ENCODE results near the gene EML4. TPM values are rescaled to one million over a fixed set of nuclear protein-coding genes. Genes with fewer than 3 reads are reported as not detected.

Gene EML4
- total and polyA plus RNA-seq, 2 of the 13 experiments (the other 11 are each of a cell fraction or from before 2014, with no cell fraction given) = 243 to 476 TPM

GRCh38 chr2:42360890-42361727, 192.0 kb downstream of the EML4 start, which contains the start of gene COX7A2L (continued):
- 0 out of 2 replicates have a peak, but pooled peaks have one; percentile 22 for TF ChIP-seq ZBTB21 (CRISPR knock-in tag; IDR thresholded peaks at IDR 0.05)
- TF ChIP-seq ZNF570 (CRISPR knock-in tag; IDR thresholded peaks at IDR 0.05; ENCODE audit: borderline replicate concordance) = no peak
- TF ChIP-seq NFKBIZ (CRISPR knock-in tag; IDR thresholded peaks at IDR 0.05) = peak; percentile 69; the same call in 1 of the 2 replicates
- TF ChIP-seq SNAPC4 (CRISPR knock-in tag; IDR thresholded peaks at IDR 0.05) = 0 out of 2 replicates have a peak, but pooled peaks have one; percentile 28
- no peak for TF ChIP-seq ZNF660 (CRISPR knock-in tag; IDR thresholded peaks at IDR 0.05; ENCODE audit: borderline replicate concordance, low read depth)
- no peak for TF ChIP-seq GPN1 (CRISPR knock-in tag; IDR thresholded peaks at IDR 0.05; ENCODE audit: borderline replicate concordance)
- peak; percentile 35; the same call in 1 of the 2 replicates for TF ChIP-seq THRA (CRISPR knock-in tag; IDR thresholded peaks at IDR 0.05; ENCODE audit: borderline replicate concordance)
- no peak for TF ChIP-seq DMTF1 (CRISPR knock-in tag; IDR thresholded peaks at IDR 0.05)
- peak; percentile 66; the same call in 1 of the 2 replicates for TF ChIP-seq IKZF5 (CRISPR knock-in tag; IDR thresholded peaks at IDR 0.05)
- TF ChIP-seq HMGXB4 (CRISPR knock-in tag; IDR thresholded peaks at IDR 0.05; ENCODE audit: borderline replicate concordance in 1 of 2, low read depth in 1 of 2) = peak; percentile 60 to 65; a peak in 2 of 4 replicates
- TF ChIP-seq HMGA1 (CRISPR knock-in tag; conservative IDR thresholded peaks at IDR 0.05) = no peak
- TF ChIP-seq NFYC (CRISPR knock-in tag; IDR thresholded peaks at IDR 0.05) = peak; percentile 52
- no peak for TF ChIP-seq JUND (CRISPR knock-in tag; IDR thresholded peaks at IDR 0.05)

All from HepG2 (cell line).